Endothelial cell of umbilical vein (primary cell): ENCODE measurements around the gene FOXO4. TPM values are rescaled to one million over a fixed set of nuclear protein-coding genes. Genes with fewer than 3 reads are reported as not detected.

Source experiments
- BruUV-seq: library from RNA; stranded (reverse); fragments of 400-500 nt; replicated peaks from 2 replicates; lab custom pipeline; 2021; lab: Mats Ljungman, UMichigan
- CTCF ChIA-PET: fragments of 300-600, 350-600 bp; sonication (Branson Sonifier 250); formaldehyde crosslinking; loops from one replicate; lab custom pipeline; 2021; ENCODE audit warnings: antibody characterized with exemption, inconsistent platforms; lab: Charles Lee
- POLR2A ChIA-PET: fragments of 300-600, 350-600 bp; sonication (Branson Sonifier 250); formaldehyde crosslinking; loops from one replicate; lab custom pipeline; 2021; ENCODE audit warnings: antibody characterized with exemption, inconsistent platforms; lab: Charles Lee
- DNase-seq: peaks from one replicate; pipeline ENCODE4 v3.0.0-alpha.2; 2011; ENCODE audit warnings: low read depth, low spot score
- FAIRE-seq: peaks from 2 replicates; lab custom pipeline; 2011; peaks lifted over from hg19 to GRCh38; lab: Jason Lieb, UNC
- H2AFZ ChIP-seq: 2 replicates; pipeline ENCODE4 v1.6.0; 2012; ENCODE audit warnings: low read depth, low read length, control low read depth, inconsistent platforms
- H3K27ac ChIP-seq: 2 replicates; pipeline ENCODE4 v1.5.1; 2011; ENCODE audit warnings: low read depth, mild to moderate bottlenecking, control low read depth, low read length, moderate library complexity; ENCODE audit not compliant: insufficient read depth
- H3K27me3 ChIP-seq, 2 experiments: 2 replicates each; pipeline versions ENCODE4 v1.6.0 to v1.6.1; 2011; ENCODE audit warnings: low read length in 2 of 2, mixed read lengths in 1 of 2; ENCODE audit not compliant: control insufficient read depth in 2 of 2, insufficient read depth in 2 of 2
- H3K36me3 ChIP-seq, 2 experiments: 2 replicates in 1 of 2; 3 replicates in 1 of 2; pipeline ENCODE4 v1.5.1; 2011; ENCODE audit warnings: low read length in 2 of 2, mild to moderate bottlenecking in 1 of 2, moderate library complexity in 1 of 2; ENCODE audit not compliant: control insufficient read depth in 2 of 2, insufficient read depth in 2 of 2; ENCODE audit errors: extremely low read depth in 1 of 2
- H3K4me1 ChIP-seq: 3 replicates; pipeline ENCODE4 v1.5.1; 2011; ENCODE audit warnings: mild to moderate bottlenecking, low read length; ENCODE audit not compliant: control insufficient read depth, insufficient read depth; ENCODE audit errors: extremely low read depth
- H3K4me2 ChIP-seq: 2 replicates; pipeline ENCODE4 v1.6.1; 2011; ENCODE audit warnings: low read length, control low read depth, mixed read lengths; ENCODE audit not compliant: insufficient read depth
- H3K4me3 ChIP-seq, 3 experiments: fragments of 200-600 bp in 1 of 3; sonication (generic), shearing (Covaris generic) in 1 of 3; replicated peaks in 1 of 3; 2 replicates each; pipeline ENCODE4 v1.5.1; 2011 to 2016; ENCODE audit warnings: control low read depth in 3 of 3, low read length in 3 of 3, mild to moderate bottlenecking in 2 of 3, inconsistent platforms in 1 of 3, low read depth in 1 of 3, moderate library complexity in 1 of 3; ENCODE audit not compliant: insufficient read depth in 1 of 3
- H3K79me2 ChIP-seq: 2 replicates; pipeline ENCODE4 v1.6.0; 2012; ENCODE audit warnings: low read length, inconsistent platforms; ENCODE audit not compliant: control insufficient read depth, insufficient read depth
- H3K9ac ChIP-seq: replicated peaks from 2 replicates; pipeline ENCODE3; 2011; ENCODE audit warnings: low read length, control low read depth; ENCODE audit not compliant: insufficient read depth; ENCODE audit errors: extremely low read depth
- H3K9me1 ChIP-seq: replicated peaks from 3 replicates; pipeline ENCODE4 v1.6.0; 2011; ENCODE audit warnings: mild to moderate bottlenecking, low read length; ENCODE audit not compliant: control insufficient read depth, insufficient read depth; ENCODE audit errors: extremely low read depth
- H3K9me3 ChIP-seq: replicated peaks from 2 replicates; pipeline ENCODE4 v1.5.1; 2012; ENCODE audit warnings: low read length, inconsistent platforms; ENCODE audit not compliant: control insufficient read depth, insufficient read depth
- H4K20me1 ChIP-seq: replicated peaks from 2 replicates; pipeline ENCODE3; 2011; ENCODE audit warnings: mild to moderate bottlenecking, low read length; ENCODE audit not compliant: control insufficient read depth, insufficient read depth; ENCODE audit errors: extremely low read depth
- CTCF ChIP-seq, 2 donors: IDR thresholded peaks; 1 replicate in 1 of 2; 2 replicates in 1 of 2; pipeline ENCODE4 v1.5.1; 2011; ENCODE audit warnings: low read length in 2 of 2, mild to moderate bottlenecking in 2 of 2, moderate library complexity in 2 of 2, control low read depth in 1 of 2, inconsistent platforms in 1 of 2, low read depth in 1 of 2; ENCODE audit not compliant: insufficient read depth in 1 of 2; ENCODE audit errors: extremely low read depth in 1 of 2
- EZH2 ChIP-seq: IDR thresholded peaks from 2 replicates; pipeline ENCODE4 v1.6.1; 2012; ENCODE audit warnings: borderline replicate concordance, low read depth, mild to moderate bottlenecking, moderate library complexity, low read length, inconsistent platforms; ENCODE audit not compliant: severe bottlenecking
- FOS ChIP-seq: IDR thresholded peaks from 2 replicates; pipeline ENCODE4 v1.6.1; 2011; ENCODE audit warnings: mild to moderate bottlenecking, low read length, moderate library complexity, borderline replicate concordance; ENCODE audit not compliant: insufficient read depth
- GATA2 ChIP-seq: IDR thresholded peaks from 2 replicates; pipeline ENCODE4 v1.7.0; 2011; ENCODE audit warnings: low read depth, mild to moderate bottlenecking, moderate library complexity, mixed read lengths, low read length; ENCODE audit not compliant: insufficient read length, insufficient read depth
- JUN ChIP-seq: IDR thresholded peaks from 2 replicates; pipeline ENCODE4 v1.6.1; 2011; ENCODE audit warnings: borderline replicate concordance, low read depth; ENCODE audit not compliant: insufficient read length, insufficient read depth
- MYC ChIP-seq: IDR thresholded peaks from one replicate; pipeline ENCODE4 v1.6.1; 2011; ENCODE audit warnings: mild to moderate bottlenecking, low read depth, low read length
- POLR2A ChIP-seq: IDR thresholded peaks from 2 replicates; pipeline ENCODE4 v1.6.1; 2012; ENCODE audit warnings: low read depth, mild to moderate bottlenecking, control low read depth, low read length
- POLR2AphosphoS5 ChIP-seq: IDR thresholded peaks from 2 replicates; pipeline ENCODE4 v1.6.1; 2012; ENCODE audit warnings: low read depth, mild to moderate bottlenecking, control low read depth, low read length, moderate library complexity; ENCODE audit not compliant: insufficient read depth
- dilution Hi-C: fragments of 300-500 bp; cut with MboI; formaldehyde crosslinking; loops from one replicate; pipeline ENCODE4 v1.15.0; 2019; ENCODE audit warnings: low sequenced_read_pairs; ENCODE audit not compliant: extremely low pct_ligation_motif_present
- intact Hi-C: fragments of 100-400 bp; cut with micrococcal nuclease; formaldehyde crosslinking; loops from one replicate; pipeline ENCODE4 v1.10.0; 2022
- polyA plus RNA-seq, 4 experiments: library from polyadenylated mRNA; depleted of rRNA in 3 of 4; stranded (reverse) in 3 of 4; unstranded in 1 of 4; fragments of >200 nt; gene quantifications; 2 replicates each; pipeline versions ENCODE4 v1.2.1 to v1.2.3, GENCODE V29; 2011 to 2012; ENCODE audit warnings: missing spikeins in 1 of 4
- total RNA-seq: library from RNA; stranded (reverse); gene quantifications from 2 replicates; pipeline ENCODE4 v1.2.3, GENCODE V29; 2021
- TF ChIP-seq, protein P1 (sequence below): IDR thresholded peaks from 2 replicates; pipeline ENCODE4 v1.6.1; 2011; ENCODE audit not compliant: insufficient read depth, insufficient read length

FOXO4 gene
- total and polyA plus RNA-seq, 2 donors (not counting 3 experiments of a cell fraction or from before 2014, with no cell fraction given), result 4.7 to 11.0 TPM

- Histone ChIP-seq H3K4me2 (no peak overlapping the region), H2AFZ (no peak overlapping the region), H3K27ac (no peak overlapping the region), H4K20me1 (no peaks in the 10 kb centered on the region), H3K9me1 (no peaks in the 10 kb centered on the region), H3K79me2 (no peaks in the 10 kb centered on the region), H3K27me3 (no peaks in the 10 kb centered on the region), H3K4me1 (no peaks in the 10 kb centered on the region), H3K4me3 (no peak overlapping the region), H3K36me3 (peaks cover 0 to 9% of the 10 kb centered on the region in 2 experiments), H3K9me3 (no peaks in the 10 kb centered on the region), H3K9ac (no peak overlapping the region)
- dilution Hi-C loops (no loop called here), intact Hi-C loops (no loop called here)
- ChIA-PET POLR2A (interaction anchor here (0.6 kb wide), 1 partner anchor 82 kb away, joined by 3 read pairs; no protein-coding TSS in a partner anchor), CTCF (no interaction called here)
- BruUV-seq, result no TSS peak
- TF ChIP-seq EZH2, result no peak
- TF ChIP-seq GATA2, result no peak
- TF ChIP-seq, protein P1, sequence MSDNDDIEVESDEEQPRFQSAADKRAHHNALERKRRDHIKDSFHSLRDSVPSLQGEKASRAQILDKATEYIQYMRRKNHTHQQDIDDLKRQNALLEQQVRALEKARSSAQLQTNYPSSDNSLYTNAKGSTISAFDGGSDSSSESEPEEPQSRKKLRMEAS, result no peak
- no peak for TF ChIP-seq JUN
- no peak for TF ChIP-seq CTCF (IDR thresholded peaks at IDR 0.05; ENCODE audit: extremely low read depth in 1 of 2, insufficient read depth in 1 of 2, low read depth in 1 of 2, low read length in 2 of 2)
- TF ChIP-seq FOS, result no peak
- TF ChIP-seq POLR2AphosphoS5, result no peak
- no peak for TF ChIP-seq MYC
- no peak for TF ChIP-seq POLR2A
- DNase-seq, result no peak
- FAIRE-seq, result peak; percentile 31
Measured at GRCh38 chrX:71057848-71058530, 37.7 kb upstream of the FOXO4 start.
